HepG2 (cell line): Measurements from ENCODE around the gene MFNG. TPM values are rescaled to one million over a fixed set of nuclear protein-coding genes. Genes with fewer than 3 reads are reported as not detected.
"Not testable (repeated sequence)": the region's sequence is repeated elsewhere in the genome, so short reads cannot be mapped to it uniquely, and the experiment has no call there.

Experiments used
- ATAC-seq: fragments of 200-7000 bp; cut with Tn5 transposase; 3 replicates; pipeline ENCODE4 v1.9.1; 2020; ENCODE audit warnings: mild to moderate bottlenecking, moderate library complexity
- BruUV-seq: library from RNA; stranded (reverse); fragments of 400-500 nt; replicated peaks from 2 replicates; lab custom pipeline; 2021; lab: Mats Ljungman, UMichigan
- CTCF ChIA-PET: fragments of 300-600 bp; formaldehyde crosslinking; extraction: SDS; loops from one replicate; lab custom pipeline; 2021; ENCODE audit warnings: low total read pairs, inconsistent platforms, low intra/inter-chr PET ratio; lab: Yijun Ruan, JAX
- POLR2A ChIA-PET: fragments of 350-600 bp; sonication (Branson Sonifier 250); formaldehyde crosslinking; loops from one replicate; lab custom pipeline; 2020; ENCODE audit warnings: antibody characterized with exemption, inconsistent platforms; lab: Yijun Ruan, JAX
- DNase-seq: peaks from one replicate; pipeline ENCODE4 v3.0.0-alpha.2; 2015; ENCODE audit warnings: low spot score
- FAIRE-seq: peaks from 3 replicates; lab custom pipeline; 2011; peaks lifted over from hg19 to GRCh38; lab: Jason Lieb, UNC
- H2AFZ ChIP-seq: one replicate; pipeline ENCODE4 v1.6.1; 2011; ENCODE audit warnings: low read length, inconsistent platforms
- H3K27ac ChIP-seq: fragments of 300-600 bp; 3 replicates; pipeline ENCODE4 v1.8.0; 2011; ENCODE audit warnings: mixed run types, mild to moderate bottlenecking, mixed read lengths, low read length, inconsistent platforms; ENCODE audit not compliant: insufficient read depth; ENCODE audit errors: extremely low read length
- H3K27me3 ChIP-seq, 2 experiments: fragments of 200-600 bp in 1 of 2; 2 replicates in 1 of 2; 3 replicates in 1 of 2; pipeline versions ENCODE4 v1.6.0 to v1.8.0; 2011; ENCODE audit warnings: low read length in 2 of 2, mild to moderate bottlenecking in 2 of 2, moderate library complexity in 2 of 2, inconsistent platforms in 1 of 2; ENCODE audit not compliant: insufficient read depth in 2 of 2, control insufficient read depth in 1 of 2
- H3K36me3 ChIP-seq, 2 experiments: fragments of 200-600 bp in 1 of 2; replicated peaks in 1 of 2; 2 replicates in 1 of 2; 3 replicates in 1 of 2; pipeline versions ENCODE4 v1.5.1 to v1.8.0; 2011; ENCODE audit warnings: low read length in 2 of 2, inconsistent platforms in 1 of 2; ENCODE audit not compliant: insufficient read depth in 2 of 2, control insufficient read depth in 1 of 2
- H3K4me1 ChIP-seq: 2 replicates; pipeline ENCODE4 v1.5.1; 2012; ENCODE audit warnings: low read length, inconsistent platforms; ENCODE audit not compliant: insufficient read depth
- H3K4me2 ChIP-seq: 2 replicates; pipeline ENCODE4 v1.6.0; 2011; ENCODE audit warnings: low read depth, low read length, inconsistent platforms
- H3K4me3 ChIP-seq, 3 experiments: fragments of 200-600 bp in 1 of 3; sonication (generic), shearing (Covaris generic) in 1 of 3; replicated peaks in 1 of 3; 2 replicates each; pipeline ENCODE4 v1.5.1; 2011 to 2016; ENCODE audit warnings: low read length in 3 of 3, inconsistent platforms in 2 of 3, low read depth in 2 of 3, mild to moderate bottlenecking in 2 of 3, control low read depth in 1 of 3, mixed read lengths in 1 of 3; ENCODE audit not compliant: insufficient read depth in 1 of 3
- H3K79me2 ChIP-seq: one replicate; pipeline ENCODE4 v1.6.1; 2011; ENCODE audit warnings: low read length, inconsistent platforms; ENCODE audit not compliant: insufficient read depth
- H3K9ac ChIP-seq: 2 replicates; pipeline ENCODE4 v1.6.0; 2011; ENCODE audit warnings: mild to moderate bottlenecking, low read depth, low read length, inconsistent platforms; ENCODE audit not compliant: insufficient read depth
- H3K9me3 ChIP-seq: 2 replicates; pipeline ENCODE4 v1.5.1; 2012; ENCODE audit warnings: mild to moderate bottlenecking, low read length
- H4K20me1 ChIP-seq: 2 replicates; pipeline ENCODE4 v1.6.0; 2011; ENCODE audit warnings: inconsistent platforms, mild to moderate bottlenecking, low read length, moderate library complexity; ENCODE audit not compliant: insufficient read depth
- SP1 ChIP-seq, 2 experiments: fragments of 450-650 bp in 1 of 2; sonication (generic) in 1 of 2; formaldehyde crosslinking in 1 of 2; IDR thresholded peaks; 2 replicates each; pipeline versions ENCODE4 v1.4.0 to v1.6.1; 2016 to 2020; ENCODE audit warnings: missing genetic modification reagents in 1 of 2
- ZNF652 ChIP-seq: IDR thresholded peaks from 2 replicates; pipeline ENCODE4 v1.6.1; 2016; ENCODE audit warnings: low read depth, borderline replicate concordance
- ZNF768 ChIP-seq: sonication (generic); formaldehyde crosslinking; IDR thresholded peaks from 2 replicates; pipeline ENCODE4 v1.4.0; 2020; ENCODE audit warnings: missing genetic modification reagents
- WGBS: methylation state at CpG from one replicate; pipeline ENCODE4 v1.1.6; 2017; ENCODE audit warnings: low lambda C conversion rate; 5-methylcytosine and 5-hydroxymethylcytosine counted together
- in situ Hi-C: cut with HindIII; loops from 2 replicates; pipeline ENCODE4 v1.10.0; 2017; ENCODE audit warnings: low pct_unique_long_range_greater_than_20kb; ENCODE audit not compliant: extremely low pct_ligation_motif_present
- intact Hi-C: fragments of 100-400 bp; cut with micrococcal nuclease; formaldehyde crosslinking; loops from one replicate; pipeline ENCODE4 v1.10.0; 2022; ENCODE audit not compliant: unreplicated experiment
- polyA plus RNA-seq, 8 experiments: library from polyadenylated mRNA; depleted of rRNA in 3 of 8; stranded (reverse) in 7 of 8; unstranded in 1 of 8; fragments of >200 nt; fragmentation: Illumina TruSeq in 4 of 8; extraction: Trizol in 4 of 8; gene quantifications; 2 replicates each; pipeline versions ENCODE4 v1.2.1 to v1.2.3, GENCODE V29; 2011 to 2016; ENCODE audit warnings: low read depth in 4 of 8, missing spikeins in 1 of 8, mixed read lengths in 1 of 8; ENCODE audit not compliant: insufficient read depth in 1 of 8
- total RNA-seq, 5 experiments: library from RNA; depleted of rRNA; stranded (reverse); fragments of >200 nt; fragmentation: Illumina TruSeq; extraction: Trizol; gene quantifications; 2 replicates each; pipeline ENCODE4 v1.2.3, GENCODE V29; 2016; ENCODE audit warnings: low read depth in 1 of 5
- TF ChIP-seq, protein P1 (sequence below): fragments of 450-650 bp; IDR thresholded peaks from 2 replicates; pipeline ENCODE4 v1.6.1; 2016

Gene MFNG
- total and polyA plus RNA-seq, 2 of the 13 experiments (the other 11 are each of a cell fraction or from before 2014, with no cell fraction given) = 1.0 to 11.7 TPM

DNA sequence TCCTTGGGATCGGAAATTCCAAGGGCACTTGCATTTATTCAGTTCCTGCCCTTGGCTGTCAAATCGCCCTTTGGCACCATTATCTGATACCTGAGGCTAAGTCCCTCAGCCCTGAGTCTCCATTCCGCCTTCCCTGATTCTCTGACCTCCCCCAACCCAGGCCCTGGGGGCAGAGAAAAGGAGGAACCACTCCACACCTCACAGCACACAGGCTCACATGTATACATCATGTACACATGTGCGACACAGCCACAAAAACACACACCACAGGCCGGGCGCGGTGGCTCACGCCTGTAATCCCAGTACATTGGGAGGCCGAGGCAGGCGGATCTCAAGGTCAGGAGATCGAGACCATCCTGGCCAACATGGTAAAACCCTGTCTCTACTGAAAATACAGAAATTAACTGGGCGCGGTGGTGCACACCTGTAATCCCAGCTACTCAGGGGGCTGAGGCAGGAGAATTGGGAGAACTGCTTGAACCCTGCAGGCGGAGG lies 17.9 kb downstream of the MFNG start:
- H3K4me1 ChIP-seq, H3K9me3 ChIP-seq, FAIRE-seq, in situ Hi-C loops, H3K79me2 ChIP-seq, H4K20me1 ChIP-seq, ATAC-seq, H3K4me2 ChIP-seq, BruUV-seq, H2AFZ ChIP-seq, CTCF ChIA-PET, DNase-seq, H3K36me3 ChIP-seq, H3K27me3 ChIP-seq, H3K27ac ChIP-seq, POLR2A ChIA-PET, H3K4me3 ChIP-seq, H3K9ac ChIP-seq, intact Hi-C loops: not testable (repeated sequence)
- 73% methylated on average over 14 of the region's 14 CpGs for WGBS
- TF ChIP-seq, protein P1, sequence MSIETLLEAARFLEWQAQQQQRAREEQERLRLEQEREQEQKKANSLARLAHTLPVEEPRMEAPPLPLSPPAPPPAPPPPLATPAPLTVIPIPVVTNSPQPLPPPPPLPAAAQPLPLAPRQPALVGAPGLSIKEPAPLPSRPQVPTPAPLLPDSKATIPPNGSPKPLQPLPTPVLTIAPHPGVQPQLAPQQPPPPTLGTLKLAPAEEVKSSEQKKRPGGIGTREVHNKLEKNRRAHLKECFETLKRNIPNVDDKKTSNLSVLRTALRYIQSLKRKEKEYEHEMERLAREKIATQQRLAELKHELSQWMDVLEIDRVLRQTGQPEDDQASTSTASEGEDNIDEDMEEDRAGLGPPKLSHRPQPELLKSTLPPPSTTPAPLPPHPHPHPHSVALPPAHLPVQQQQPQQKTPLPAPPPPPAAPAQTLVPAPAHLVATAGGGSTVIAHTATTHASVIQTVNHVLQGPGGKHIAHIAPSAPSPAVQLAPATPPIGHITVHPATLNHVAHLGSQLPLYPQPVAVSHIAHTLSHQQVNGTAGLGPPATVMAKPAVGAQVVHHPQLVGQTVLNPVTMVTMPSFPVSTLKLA = peak; percentile 36

GRCh38 chr22:37467391-37467955 lies 18.7 kb downstream of the MFNG start:
- no peaks in the 10 kb centered on the region for H4K20me1 ChIP-seq
- intact Hi-C loops = no loop called here
- BruUV-seq = no TSS peak
- H3K4me1 ChIP-seq = no peaks in the 10 kb centered on the region
- ChIA-PET POLR2A (no interaction called here), CTCF (no interaction called here)
- H3K79me2 ChIP-seq = no peaks in the 10 kb centered on the region
- H3K9me3 ChIP-seq = no peaks in the 10 kb centered on the region
- no peak overlapping the region for H3K4me3 ChIP-seq
- no peak overlapping the region for H3K4me2 ChIP-seq
- H2AFZ ChIP-seq = no peak overlapping the region
- peaks cover 0 to 7% of the 10 kb centered on the region in 2 experiments; a peak in 4 of 5 replicates for H3K27me3 ChIP-seq
- no peak overlapping the region for H3K9ac ChIP-seq
- DNase-seq = no peak
- no peaks in the 10 kb centered on the region for H3K36me3 ChIP-seq
- in situ Hi-C loops = no loop called here
- no peak for ATAC-seq
- WGBS = 8% methylated on average over 4 of the region's 14 CpGs
- FAIRE-seq = no peak
- TF ChIP-seq ZNF652 (CRISPR knock-in tag) = 0 out of 2 replicates have a peak, but pooled peaks have one; percentile 18
- TF ChIP-seq ZNF768 (CRISPR knock-in tag) = 0 out of 2 replicates have a peak, but pooled peaks have one; percentile 15
- TF ChIP-seq SP1 (IDR thresholded peaks at IDR 0.05) = no peak
- TF ChIP-seq SP1 (CRISPR knock-in tag; IDR thresholded peaks at IDR 0.05) = no peak
- H3K27ac ChIP-seq = no peak overlapping the region
